Endodermal cell (in vitro differentiated cells): ENCODE data around the gene DERA. TPM values are rescaled to one million over a fixed set of nuclear protein-coding genes. Genes with fewer than 3 reads are reported as not detected.
"Not testable (repeated sequence)": the region's sequence is repeated elsewhere in the genome, so short reads cannot be mapped to it uniquely, and the experiment has no call there.

Experiments
- DNase-seq: peaks from one replicate; pipeline ENCODE4 v3.0.0-alpha.2; 2017
- H3K27ac ChIP-seq: 2 replicates; pipeline ENCODE4 v1.5.1; 2013; ENCODE audit warnings: mild to moderate bottlenecking, low read depth, low read length, moderate library complexity
- H3K27me3 ChIP-seq: 2 replicates; pipeline ENCODE4 v1.6.1; 2013; ENCODE audit warnings: mild to moderate bottlenecking, low read length, moderate library complexity; ENCODE audit not compliant: insufficient read depth, control insufficient read depth, poor library complexity, severe bottlenecking
- H3K36me3 ChIP-seq: 2 replicates; pipeline ENCODE4 v1.7.0; 2013; ENCODE audit warnings: mild to moderate bottlenecking, low read length, moderate library complexity; ENCODE audit not compliant: control insufficient read depth, insufficient read depth
- H3K4me1 ChIP-seq: one replicate; pipeline ENCODE4 v1.7.0; 2013; ENCODE audit warnings: low read length; ENCODE audit not compliant: control insufficient read depth, insufficient read depth
- H3K4me3 ChIP-seq: 2 replicates; pipeline ENCODE4 v1.5.1; 2013; ENCODE audit warnings: mild to moderate bottlenecking, low read length, moderate library complexity
- H3K9ac ChIP-seq: 2 replicates; pipeline ENCODE4 v1.6.1; 2013; ENCODE audit warnings: mild to moderate bottlenecking, low read length, moderate library complexity; ENCODE audit not compliant: poor library complexity, severe bottlenecking; ENCODE audit errors: extremely low read depth
- H3K9me3 ChIP-seq: 2 replicates; pipeline ENCODE4 v1.6.1; 2013; ENCODE audit warnings: mild to moderate bottlenecking, low read length, moderate library complexity; ENCODE audit not compliant: control insufficient read depth
- H3K27ac Mint-ChIP-seq: 2 replicates; pipeline ENCODE4 v1.8.0; 2020; ENCODE audit warnings: mixed read lengths
- H3K27me3 Mint-ChIP-seq: 2 replicates; pipeline ENCODE4 v1.8.0; 2021; ENCODE audit warnings: mild to moderate bottlenecking, mixed read lengths; ENCODE audit not compliant: insufficient read depth
- H3K36me3 Mint-ChIP-seq: 2 replicates; pipeline ENCODE4 v1.8.0; 2020; ENCODE audit warnings: low read depth, mixed read lengths
- H3K4me1 Mint-ChIP-seq: 2 replicates; pipeline ENCODE4 v1.8.0; 2020; ENCODE audit warnings: mixed read lengths
- H3K4me3 Mint-ChIP-seq: 2 replicates; pipeline ENCODE4 v1.8.0; 2020; ENCODE audit warnings: mild to moderate bottlenecking, moderate library complexity, mixed read lengths
- H3K9me3 Mint-ChIP-seq: 2 replicates; pipeline ENCODE4 v1.8.0; 2020; ENCODE audit warnings: mild to moderate bottlenecking, mixed read lengths
- WGBS, 2 experiments: methylation state at CpG; one replicate each; pipeline versions ENCODE4 v1.1.5 to v1.1.7; 2013; ENCODE audit warnings: missing lambda C conversion rate in 2 of 2, mixed read lengths in 1 of 2; ENCODE audit not compliant: insufficient coverage in 1 of 2, insufficient read length in 1 of 2; 5-methylcytosine and 5-hydroxymethylcytosine counted together
- total RNA-seq, 2 donors: library from RNA; stranded (reverse); fragmentation: NEBNext Ultra II Directional in 1 of 2; extraction: Animal tissue kit (Norgen Biotek cat#: 25700) in 1 of 2; gene quantifications; 2 replicates in 1 of 2; 3 replicates in 1 of 2; pipeline ENCODE4 v1.2.1, GENCODE V29; 2021
- TF ChIP-seq, protein P1 (sequence below): fragments of 200-600 bp; sonication (generic); conservative IDR thresholded peaks from 2 replicates; pipeline ENCODE4 v1.5.0; 2021; ENCODE audit warnings: antibody characterized with exemption, mild to moderate bottlenecking

Gene DERA
- total RNA-seq, 2 donors from 2014 or later, result 81.7 to 125 TPM

DNA sequence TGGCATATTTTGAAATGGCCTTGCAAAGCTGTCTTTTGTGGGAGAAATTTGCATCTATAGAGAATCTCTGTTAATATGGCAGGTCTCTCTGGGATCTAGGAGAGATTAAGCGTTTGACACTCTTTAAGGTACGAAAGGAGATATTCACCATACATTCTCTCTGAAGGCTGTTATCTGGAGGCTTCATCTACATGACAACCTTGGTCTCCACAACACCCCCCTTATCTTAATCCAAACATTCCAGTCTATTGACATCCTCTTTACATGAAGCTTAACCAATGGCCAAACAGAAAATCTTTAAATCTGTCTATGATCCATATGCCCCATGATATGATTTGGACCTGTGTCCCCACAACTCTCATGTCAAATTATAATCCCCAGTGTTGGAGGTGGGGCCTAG lies 137.4 kb downstream of the DERA start:
- Histone ChIP-seq H3K9ac (peak overlapping the region; percentile 18), H3K27me3 (no peaks in the 10 kb centered on the region), H3K4me3 (no peak overlapping the region), H3K27ac (no peak overlapping the region), H3K4me1 (no peaks in the 10 kb centered on the region), H3K9me3 (peaks cover 62% of the 10 kb centered on the region), H3K36me3 (no peaks in the 10 kb centered on the region)
- peaks cover 39% of the 10 kb centered on the region for H3K36me3 Mint-ChIP-seq
- no peak for DNase-seq
- peaks cover 20% of the 10 kb centered on the region for H3K4me1 Mint-ChIP-seq
- no peak overlapping the region for H3K4me3 Mint-ChIP-seq
- H3K9me3 Mint-ChIP-seq, result peaks cover 58% of the 10 kb centered on the region
- no peaks in the 10 kb centered on the region for H3K27me3 Mint-ChIP-seq
- 83 to 100% methylated on average over 1 to 2 of the region's 2 CpGs for WGBS, 2 experiments
- peak overlapping the region; percentile 26 for H3K27ac Mint-ChIP-seq
- TF ChIP-seq, protein P1, sequence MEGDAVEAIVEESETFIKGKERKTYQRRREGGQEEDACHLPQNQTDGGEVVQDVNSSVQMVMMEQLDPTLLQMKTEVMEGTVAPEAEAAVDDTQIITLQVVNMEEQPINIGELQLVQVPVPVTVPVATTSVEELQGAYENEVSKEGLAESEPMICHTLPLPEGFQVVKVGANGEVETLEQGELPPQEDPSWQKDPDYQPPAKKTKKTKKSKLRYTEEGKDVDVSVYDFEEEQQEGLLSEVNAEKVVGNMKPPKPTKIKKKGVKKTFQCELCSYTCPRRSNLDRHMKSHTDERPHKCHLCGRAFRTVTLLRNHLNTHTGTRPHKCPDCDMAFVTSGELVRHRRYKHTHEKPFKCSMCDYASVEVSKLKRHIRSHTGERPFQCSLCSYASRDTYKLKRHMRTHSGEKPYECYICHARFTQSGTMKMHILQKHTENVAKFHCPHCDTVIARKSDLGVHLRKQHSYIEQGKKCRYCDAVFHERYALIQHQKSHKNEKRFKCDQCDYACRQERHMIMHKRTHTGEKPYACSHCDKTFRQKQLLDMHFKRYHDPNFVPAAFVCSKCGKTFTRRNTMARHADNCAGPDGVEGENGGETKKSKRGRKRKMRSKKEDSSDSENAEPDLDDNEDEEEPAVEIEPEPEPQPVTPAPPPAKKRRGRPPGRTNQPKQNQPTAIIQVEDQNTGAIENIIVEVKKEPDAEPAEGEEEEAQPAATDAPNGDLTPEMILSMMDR, result no peak

DNA sequence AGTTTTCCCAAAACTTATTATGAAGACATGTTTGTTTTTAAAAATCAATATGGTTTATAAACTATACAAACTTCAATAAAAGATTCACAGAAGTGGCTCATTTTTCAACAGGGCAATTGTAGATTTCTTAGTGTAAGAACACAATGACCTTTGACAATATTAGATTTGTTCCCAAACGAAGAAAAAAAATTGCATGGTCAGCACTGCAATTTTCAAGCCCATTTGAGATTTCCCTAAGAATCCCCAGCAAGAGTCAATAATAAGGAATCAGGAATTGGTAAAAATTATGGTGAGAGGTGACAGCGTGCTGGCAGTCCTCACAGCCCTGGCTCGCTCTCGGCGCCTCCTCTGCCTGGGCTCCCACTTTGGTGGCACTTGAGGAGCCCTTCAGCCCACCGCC lies 145.8 kb downstream of the DERA start:
- H3K27me3 ChIP-seq, result no peaks in the 10 kb centered on the region
- Mint-ChIP-seq H3K27me3 (peaks cover 2% of the 10 kb centered on the region), H3K9me3 (peaks cover 48% of the 10 kb centered on the region), H3K4me3 (no peak overlapping the region), H3K4me1 (peaks cover 12% of the 10 kb centered on the region), H3K27ac (no peak overlapping the region), H3K36me3 (peaks cover 12% of the 10 kb centered on the region)
- no peak for DNase-seq
- no peaks in the 10 kb centered on the region for H3K4me1 ChIP-seq
- 92 to 100% methylated on average over 1 to 6 of the region's 6 CpGs for WGBS, 2 experiments
- H3K27ac ChIP-seq, result no peak overlapping the region
- TF ChIP-seq, protein P1, result no peak
- no peak overlapping the region for H3K9ac ChIP-seq
- no peak overlapping the region for H3K4me3 ChIP-seq
- peaks cover 23% of the 10 kb centered on the region for H3K9me3 ChIP-seq
- no peaks in the 10 kb centered on the region for H3K36me3 ChIP-seq

DNA sequence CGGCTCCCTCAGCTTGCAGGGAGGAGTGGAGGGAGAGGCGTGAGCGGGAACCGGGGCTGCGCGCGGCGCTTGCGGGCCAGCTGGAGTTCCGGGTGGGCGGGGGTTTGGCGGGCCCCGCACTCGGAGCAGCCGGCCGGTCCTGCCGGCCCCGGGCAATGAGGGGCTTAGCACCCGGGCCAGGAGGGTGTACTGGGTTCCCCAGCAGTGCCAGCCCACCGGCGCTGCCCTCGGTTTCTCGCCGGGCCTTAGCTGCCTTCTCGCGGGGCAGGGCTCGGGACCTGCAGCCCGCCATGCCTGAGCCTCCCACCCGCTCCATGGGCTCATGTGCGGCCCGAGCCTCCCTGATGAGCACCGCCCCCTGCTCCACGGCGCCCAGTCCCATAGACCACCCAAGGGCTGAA lies 146.2 kb downstream of the DERA start:
- peaks cover 45% of the 10 kb centered on the region for H3K9me3 Mint-ChIP-seq
- not testable (repeated sequence) for H3K27me3 ChIP-seq, DNase-seq, H3K4me3 Mint-ChIP-seq, H3K27me3 Mint-ChIP-seq, H3K27ac Mint-ChIP-seq, H3K4me3 ChIP-seq, H3K9ac ChIP-seq, H3K36me3 ChIP-seq, H3K4me1 ChIP-seq, H3K27ac ChIP-seq
- peaks cover 20% of the 10 kb centered on the region for H3K9me3 ChIP-seq
- peaks cover 11% of the 10 kb centered on the region for H3K36me3 Mint-ChIP-seq
- peaks cover 12% of the 10 kb centered on the region for H3K4me1 Mint-ChIP-seq
- 93 to 97% methylated on average over 10 to 33 of the region's 34 CpGs for WGBS, 2 experiments

DNA sequence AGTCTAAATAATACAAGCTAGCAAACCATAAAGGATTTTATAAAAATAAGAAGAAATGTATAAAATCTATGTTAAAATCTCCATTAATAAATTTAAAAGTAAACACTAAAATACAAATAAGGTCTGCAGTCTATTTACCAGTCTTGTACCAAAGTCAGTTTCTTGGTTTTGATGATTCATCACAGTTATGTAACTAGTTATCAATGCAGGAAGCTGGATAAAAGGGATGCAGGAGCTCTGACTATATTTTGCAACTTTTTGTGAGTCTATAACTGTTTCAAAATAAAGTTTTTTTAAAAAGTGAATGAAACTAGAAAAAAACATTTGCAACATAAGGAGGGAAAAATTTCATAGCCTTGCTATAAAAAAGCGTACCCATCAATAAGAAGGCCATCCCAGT lies 151.5 kb downstream of the DERA start:
- Histone ChIP-seq H3K36me3 (no peaks in the 10 kb centered on the region), H3K27ac (no peak overlapping the region), H3K4me3 (no peak overlapping the region), H3K27me3 (no peaks in the 10 kb centered on the region), H3K9me3 (peaks cover 12% of the 10 kb centered on the region), H3K4me1 (no peaks in the 10 kb centered on the region), H3K9ac (no peak overlapping the region)
- Mint-ChIP-seq H3K36me3 (peaks cover 4% of the 10 kb centered on the region), H3K4me1 (peaks cover 11% of the 10 kb centered on the region), H3K27ac (no peak overlapping the region), H3K27me3 (no peaks in the 10 kb centered on the region), H3K9me3 (peaks cover 13% of the 10 kb centered on the region), H3K4me3 (no peak overlapping the region)
- 100% methylated on average over 1 of the region's 1 CpG for WGBS, 2 experiments
- TF ChIP-seq, protein P1, result no peak
- DNase-seq, result no peak
